ENCODE data around the gene ULK3.

Gene ULK3

GRCh38 chr15:74789741-74790079 lies 53.2 kb downstream of the ULK3 start:
- Histone ChIP-seq H3K27me3 (no peaks in the 10 kb centered on the region), H3K4me3 (peak overlapping the region; percentile 64), H3K9me3 (no peaks in the 10 kb centered on the region), H3K4me2 (peak overlapping the region; percentile 99), H3K9ac (peak overlapping the region; percentile 78), H3K36me3 (peaks cover 19% of the 10 kb centered on the region), H3K27ac (peak overlapping the region; percentile 89), H4K20me1 (peaks cover 98% of the 10 kb centered on the region), H3K4me1 (peaks cover 95% of the 10 kb centered on the region)
- no peak for TF ChIP-seq Cebpa-rat (IDR thresholded peaks at IDR 0.05)

GRCh38 chr15:74789171-74789631 lies 53.8 kb downstream of the ULK3 start:
- no peak for TF ChIP-seq Cebpa-rat (IDR thresholded peaks at IDR 0.05)
- Histone ChIP-seq H3K36me3 (peaks cover 14% of the 10 kb centered on the region), H3K4me2 (peak overlapping the region; percentile 99), H3K4me1 (peaks cover 96% of the 10 kb centered on the region), H3K9me3 (no peaks in the 10 kb centered on the region), H3K27me3 (no peaks in the 10 kb centered on the region), H3K9ac (peak overlapping the region; percentile 78), H3K4me3 (peak overlapping the region; percentile 64), H3K27ac (peak overlapping the region; percentile 89), H4K20me1 (peaks cover 98% of the 10 kb centered on the region)

- Histone ChIP-seq H3K27me3 (no peaks in the 10 kb centered on the region), H3K4me3 (peak overlapping the region; percentile 64), H3K27ac (peak overlapping the region; percentile 89), H3K36me3 (peaks cover 14% of the 10 kb centered on the region), H3K4me1 (peaks cover 99% of the 10 kb centered on the region), H3K9ac (peak overlapping the region; percentile 78), H3K4me2 (peak overlapping the region; percentile 99), H4K20me1 (peaks cover 100% of the 10 kb centered on the region), H3K9me3 (no peaks in the 10 kb centered on the region)
- TF ChIP-seq Cebpa-rat (IDR thresholded peaks at IDR 0.05) = no peak
Observed at GRCh38 chr15:74788683-74789151, 54.2 kb downstream of the ULK3 start.

GRCh38 chr15:74788042-74788682 lies 54.8 kb downstream of the ULK3 start:
- Histone ChIP-seq H3K4me2 (peak overlapping the region; percentile 99), H3K27ac (peak overlapping the region; percentile 89), H3K4me3 (peak overlapping the region; percentile 64), H4K20me1 (peaks cover 98% of the 10 kb centered on the region), H3K4me1 (peaks cover 99% of the 10 kb centered on the region), H3K36me3 (peaks cover 12% of the 10 kb centered on the region), H3K27me3 (no peaks in the 10 kb centered on the region), H3K9ac (peak overlapping the region; percentile 78), H3K9me3 (no peaks in the 10 kb centered on the region)
- no peak for TF ChIP-seq Cebpa-rat (IDR thresholded peaks at IDR 0.05)

GRCh38 chr15:74787251-74788041 lies 55.5 kb downstream of the ULK3 start:
- peak overlapping the region; percentile 100 for H3K27ac ChIP-seq
- TF ChIP-seq Cebpa-rat (IDR thresholded peaks at IDR 0.05) = no peak
- H3K4me2 ChIP-seq = peak overlapping the region; percentile 99
- peak overlapping the region; percentile 78 for H3K9ac ChIP-seq
- no peaks in the 10 kb centered on the region for H3K27me3 ChIP-seq
- H3K4me1 ChIP-seq = peaks cover 96% of the 10 kb centered on the region
- H3K36me3 ChIP-seq = peaks cover 6% of the 10 kb centered on the region
- no peaks in the 10 kb centered on the region for H3K9me3 ChIP-seq
- H4K20me1 ChIP-seq = peaks cover 91% of the 10 kb centered on the region
- peak overlapping the region; percentile 64 for H3K4me3 ChIP-seq

GRCh38 chr15:74786551-74787165 lies 56.3 kb downstream of the ULK3 start:
- Histone ChIP-seq H3K4me3 (peak overlapping the region; percentile 49; the same call in 1 of the 2 replicates), H3K4me2 (peak overlapping the region; percentile 99), H3K27ac (peak overlapping the region; percentile 100), H3K9me3 (no peaks in the 10 kb centered on the region), H3K36me3 (peaks cover 2% of the 10 kb centered on the region), H4K20me1 (peaks cover 83% of the 10 kb centered on the region), H3K9ac (peak overlapping the region; percentile 12; the same call in 1 of the 2 replicates), H3K4me1 (peaks cover 89% of the 10 kb centered on the region), H3K27me3 (no peaks in the 10 kb centered on the region)
- no peak for TF ChIP-seq Cebpa-rat (IDR thresholded peaks at IDR 0.05)
